ENCODE data around the gene STARD10.

The STARD10 gene

DNA sequence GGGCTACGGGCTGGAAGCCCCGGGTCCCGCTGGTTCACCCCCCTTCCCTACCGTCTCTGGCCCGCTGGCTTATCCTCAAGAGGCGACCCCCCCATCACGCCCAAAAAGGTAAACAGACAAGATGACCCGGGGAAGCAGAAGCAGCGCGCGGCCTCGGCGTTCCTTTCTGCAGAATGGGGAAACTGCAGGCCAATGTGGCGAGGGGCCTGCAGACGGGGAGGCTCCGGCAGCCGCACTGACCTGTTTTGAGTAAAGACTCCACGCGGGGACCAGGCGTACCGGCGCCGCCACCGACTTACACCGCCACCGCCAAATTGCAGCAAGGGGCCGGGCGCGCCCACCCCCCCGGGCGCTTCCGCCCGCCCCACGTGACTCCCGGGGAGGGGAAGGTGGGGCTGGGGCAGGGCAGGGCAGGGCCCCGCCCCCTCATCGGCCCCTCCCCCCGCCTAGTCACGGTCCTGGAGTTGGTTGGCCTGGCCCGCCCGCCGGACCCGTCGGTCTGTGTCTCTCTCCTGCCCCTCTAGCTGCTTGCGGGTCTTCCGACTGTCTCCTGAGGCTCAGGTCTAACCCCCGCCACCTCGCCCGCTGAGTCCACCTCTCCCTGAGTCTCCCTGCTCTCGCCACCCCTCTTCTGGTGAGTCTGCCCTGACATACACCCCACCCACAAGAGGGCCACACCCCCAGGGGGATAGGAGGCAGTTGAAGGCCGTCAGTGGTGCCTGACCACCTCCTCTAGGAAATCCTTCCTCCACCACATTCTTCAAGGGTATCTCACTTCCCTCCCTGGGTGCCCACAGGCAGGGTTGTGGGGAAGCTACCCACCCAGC is 41.5 kb downstream of the STARD10 start, which contains the start of gene ARAP1:
Gene ARAP1 (minus strand): TSS at position 321 of the 827 bp plus-strand sequence. CDS start 25,280 bp downstream, outside the sequence.
- peak; percentile 80 for ATAC-seq (ENCODE audit: low read depth)
- Histone ChIP-seq H3K4me1 (ENCODE audit: insufficient read depth, poor library complexity, severe bottlenecking) (peaks cover 2% of the 10 kb centered on the region), H3K4me3 (ENCODE audit: severe bottlenecking) (peak within 1 kb of the TSS; percentile 61), H3K9me3 (ENCODE audit: severe bottlenecking) (no peaks in the 10 kb centered on the region), H3K27ac (ENCODE audit: poor library complexity, severe bottlenecking) (peak within 1 kb of the TSS; percentile 74), H3K36me3 (ENCODE audit: low read depth) (no peaks in the 10 kb centered on the region), H3K27me3 (ENCODE audit: insufficient read depth, poor library complexity, severe bottlenecking) (no peaks in the 10 kb centered on the region)
- peak; percentile 90 for DNase-seq (ENCODE audit: low spot score)
- TF ChIP-seq, protein P1, sequence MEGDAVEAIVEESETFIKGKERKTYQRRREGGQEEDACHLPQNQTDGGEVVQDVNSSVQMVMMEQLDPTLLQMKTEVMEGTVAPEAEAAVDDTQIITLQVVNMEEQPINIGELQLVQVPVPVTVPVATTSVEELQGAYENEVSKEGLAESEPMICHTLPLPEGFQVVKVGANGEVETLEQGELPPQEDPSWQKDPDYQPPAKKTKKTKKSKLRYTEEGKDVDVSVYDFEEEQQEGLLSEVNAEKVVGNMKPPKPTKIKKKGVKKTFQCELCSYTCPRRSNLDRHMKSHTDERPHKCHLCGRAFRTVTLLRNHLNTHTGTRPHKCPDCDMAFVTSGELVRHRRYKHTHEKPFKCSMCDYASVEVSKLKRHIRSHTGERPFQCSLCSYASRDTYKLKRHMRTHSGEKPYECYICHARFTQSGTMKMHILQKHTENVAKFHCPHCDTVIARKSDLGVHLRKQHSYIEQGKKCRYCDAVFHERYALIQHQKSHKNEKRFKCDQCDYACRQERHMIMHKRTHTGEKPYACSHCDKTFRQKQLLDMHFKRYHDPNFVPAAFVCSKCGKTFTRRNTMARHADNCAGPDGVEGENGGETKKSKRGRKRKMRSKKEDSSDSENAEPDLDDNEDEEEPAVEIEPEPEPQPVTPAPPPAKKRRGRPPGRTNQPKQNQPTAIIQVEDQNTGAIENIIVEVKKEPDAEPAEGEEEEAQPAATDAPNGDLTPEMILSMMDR (IDR thresholded peaks at IDR 0.05; ENCODE audit: poor library complexity, severe bottlenecking), result no peak

DNA sequence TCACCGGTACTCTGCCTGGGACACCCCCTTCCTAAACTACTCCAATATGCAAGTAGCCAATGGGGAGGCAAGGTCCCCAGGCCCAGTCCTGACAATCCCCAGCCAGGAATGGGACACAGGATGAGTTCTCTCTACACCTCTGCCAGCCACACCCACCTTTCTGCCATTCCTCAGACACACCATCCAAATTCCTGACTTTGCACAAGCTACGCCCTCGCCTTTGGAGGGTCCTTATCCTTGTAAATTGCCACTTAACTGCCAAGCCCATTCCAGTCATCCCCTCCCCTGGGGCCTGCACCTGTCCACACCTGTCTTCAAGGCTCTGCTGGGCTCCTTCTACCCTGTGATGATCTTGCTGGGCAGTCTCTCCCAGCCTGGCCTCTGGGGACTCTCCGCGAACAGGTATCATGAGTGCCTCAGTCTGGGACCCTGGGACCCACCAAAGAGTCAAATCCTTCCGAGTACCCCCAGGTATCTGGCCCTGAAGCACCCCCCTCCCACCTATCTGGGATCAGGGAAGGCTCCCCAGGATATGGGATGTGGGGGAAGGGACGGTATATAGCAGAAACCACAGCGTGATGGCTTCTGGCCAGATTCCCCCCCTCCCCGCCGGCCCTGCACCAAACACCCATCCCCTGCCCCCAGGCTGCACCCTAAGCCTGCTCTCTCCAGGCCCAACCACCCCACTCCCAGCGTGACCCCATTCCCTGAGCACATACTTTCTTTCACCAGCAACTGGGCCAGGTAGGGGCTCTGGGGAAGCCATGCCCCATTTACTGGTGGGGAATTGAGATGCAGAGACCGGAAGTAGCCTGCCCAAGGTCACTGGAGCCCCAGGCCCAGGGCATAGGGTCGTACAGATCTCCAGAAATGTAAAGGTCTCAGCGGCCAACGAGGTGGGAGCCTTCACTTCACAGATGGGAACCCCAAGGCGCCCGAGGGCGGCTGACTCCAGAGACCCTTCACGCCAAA is 42.4 kb downstream of the STARD10 start:
- no peak for DNase-seq (ENCODE audit: low spot score)

DNA sequence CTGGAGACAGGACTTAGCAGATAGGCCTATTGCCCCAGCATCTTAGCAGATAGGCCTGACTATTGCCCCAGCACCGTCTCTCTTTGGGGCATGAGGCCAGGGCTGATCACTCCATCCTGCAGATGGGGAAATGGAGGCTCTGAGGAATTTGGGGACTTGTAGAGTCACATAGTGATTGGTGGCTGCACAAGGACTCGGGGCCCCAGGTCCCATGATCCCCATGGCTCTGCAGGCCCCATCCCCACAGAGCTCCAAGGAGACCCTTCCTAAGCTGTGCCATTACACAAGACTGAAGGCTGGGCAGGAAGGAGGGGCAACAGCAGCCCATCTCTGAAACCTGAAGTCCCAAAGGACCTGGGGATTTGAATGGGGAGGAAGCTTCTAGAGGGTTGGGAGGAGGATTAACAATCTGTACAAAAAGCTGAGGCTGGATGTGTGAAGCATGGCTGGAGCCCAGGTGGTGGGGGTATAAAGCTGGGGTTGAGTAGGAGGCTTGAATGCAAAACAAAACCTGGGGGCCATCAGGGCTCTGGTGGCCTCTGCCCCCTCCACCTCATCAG is 43.2 kb downstream of the STARD10 start:
- no peak for ATAC-seq (ENCODE audit: low read depth)
- H3K9me3 ChIP-seq (ENCODE audit: severe bottlenecking), result no peaks in the 10 kb centered on the region
- peaks cover 2% of the 10 kb centered on the region for H3K4me1 ChIP-seq (ENCODE audit: insufficient read depth, poor library complexity, severe bottlenecking)
- no peaks in the 10 kb centered on the region for H3K36me3 ChIP-seq (ENCODE audit: low read depth)
- peak overlapping the region; percentile 74 for H3K27ac ChIP-seq (ENCODE audit: poor library complexity, severe bottlenecking)
- no peak overlapping the region for H3K4me3 ChIP-seq (ENCODE audit: severe bottlenecking)
- TF ChIP-seq, protein P1 (IDR thresholded peaks at IDR 0.05; ENCODE audit: poor library complexity, severe bottlenecking), result no peak
- no peak for DNase-seq (ENCODE audit: low spot score)
- H3K27me3 ChIP-seq (ENCODE audit: insufficient read depth, poor library complexity, severe bottlenecking), result no peaks in the 10 kb centered on the region

More for the DNA sequence above, 42.4 kb downstream of the STARD10 start:
- Histone ChIP-seq H3K27ac (ENCODE audit: poor library complexity, severe bottlenecking) (peak overlapping the region; percentile 74), H3K36me3 (ENCODE audit: low read depth) (no peaks in the 10 kb centered on the region), H3K9me3 (ENCODE audit: severe bottlenecking) (no peaks in the 10 kb centered on the region), H3K4me3 (ENCODE audit: severe bottlenecking) (peak overlapping the region; percentile 61), H3K27me3 (ENCODE audit: insufficient read depth, poor library complexity, severe bottlenecking) (no peaks in the 10 kb centered on the region), H3K4me1 (ENCODE audit: insufficient read depth, poor library complexity, severe bottlenecking) (peaks cover 2% of the 10 kb centered on the region)
- peak; percentile 7; the same call in 2 of the 3 replicates for ATAC-seq (ENCODE audit: low read depth)
- TF ChIP-seq, protein P1 (IDR thresholded peaks at IDR 0.05; ENCODE audit: poor library complexity, severe bottlenecking), result no peak

DNA sequence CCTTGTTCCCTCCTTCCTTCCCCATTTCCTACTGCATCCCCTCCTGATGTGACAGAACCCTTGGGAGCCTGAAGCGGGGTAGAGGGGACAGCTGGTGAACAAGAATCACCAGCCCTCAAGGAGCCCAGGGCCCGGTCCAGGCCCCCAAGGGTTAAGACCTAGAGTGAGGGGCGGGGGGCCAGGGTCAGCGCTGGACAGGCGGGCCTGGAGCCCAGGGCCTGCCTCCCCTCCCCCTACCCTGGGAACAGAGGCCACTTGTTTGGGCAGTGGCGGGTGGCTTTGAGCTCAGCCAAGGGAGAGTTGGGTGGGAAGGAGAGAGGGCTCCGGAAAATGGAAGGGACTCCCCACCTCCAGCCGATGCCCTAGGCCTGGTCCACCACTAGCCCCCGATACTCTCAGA is 43.8 kb downstream of the STARD10 start:
- ATAC-seq (ENCODE audit: low read depth) (no peak), DNase-seq (ENCODE audit: low spot score) (no peak)
- Histone ChIP-seq H3K27me3 (ENCODE audit: insufficient read depth, poor library complexity, severe bottlenecking) (no peaks in the 10 kb centered on the region), H3K9me3 (ENCODE audit: severe bottlenecking) (no peaks in the 10 kb centered on the region), H3K4me3 (ENCODE audit: severe bottlenecking) (no peak overlapping the region), H3K4me1 (ENCODE audit: insufficient read depth, poor library complexity, severe bottlenecking) (peaks cover 2% of the 10 kb centered on the region), H3K36me3 (ENCODE audit: low read depth) (no peaks in the 10 kb centered on the region), H3K27ac (ENCODE audit: poor library complexity, severe bottlenecking) (no peak overlapping the region)
- TF ChIP-seq, protein P1 (IDR thresholded peaks at IDR 0.05; ENCODE audit: poor library complexity, severe bottlenecking), result no peak
